ENCODE data around the gene NAT16.
"Not testable (repeated sequence)": the region's sequence is repeated elsewhere in the genome, so short reads cannot be mapped to it uniquely, and the experiment has no call there.

NAT16 gene

DNA sequence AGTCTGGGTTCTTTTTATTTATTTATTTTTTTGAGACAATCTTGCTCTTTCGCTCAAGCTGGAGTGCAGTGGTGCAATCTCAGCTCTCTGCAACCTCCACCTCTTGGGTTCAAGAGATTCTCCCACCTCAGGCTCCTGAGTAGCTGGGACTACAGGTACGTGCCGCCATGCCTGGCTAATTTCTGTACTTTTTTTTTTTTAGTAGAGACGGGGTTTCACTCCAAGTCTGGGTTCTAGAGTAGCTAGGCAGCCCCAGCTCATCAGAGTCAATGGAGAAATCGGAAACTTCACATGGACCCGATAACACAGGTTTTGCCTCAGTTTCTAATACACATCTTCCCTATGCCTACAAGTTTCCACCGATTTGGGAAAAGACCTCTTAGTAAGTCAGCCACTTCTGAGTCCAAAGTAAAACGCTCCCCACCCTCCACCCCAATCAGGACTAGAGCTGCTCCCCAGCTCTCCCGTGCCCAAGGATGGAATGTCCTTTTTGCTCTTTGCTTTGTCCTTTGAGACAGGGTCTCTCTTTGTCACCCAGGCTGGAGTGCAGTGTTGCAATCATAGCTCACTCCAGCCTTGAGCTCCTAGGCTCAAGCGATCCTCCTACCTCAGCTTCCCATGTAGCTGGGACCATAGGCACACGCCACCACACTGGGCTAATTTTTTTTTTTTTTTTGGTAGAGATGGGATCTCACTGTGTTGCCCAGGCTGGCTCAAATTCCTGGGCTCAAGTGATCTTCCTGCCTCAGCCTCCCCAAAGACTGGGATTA lies 57.0 kb downstream of the NAT16 start:
- Histone ChIP-seq H3K4me2 (ENCODE audit: low read length) (no peak overlapping the region), H3K4me3 (ENCODE audit: low read length) (no peak overlapping the region), H4K20me1 (ENCODE audit: control insufficient read depth, insufficient read depth, low read depth, low read length) (no peaks in the 10 kb centered on the region), H3K27me3 (ENCODE audit: control insufficient read depth, low read length) (peaks cover 56% of the 10 kb centered on the region), H3K36me3 (ENCODE audit: control insufficient read depth, low read length) (no peaks in the 10 kb centered on the region), H3K9me2 (replicated peaks; ENCODE audit: control insufficient read depth, low read length) (no peaks in the 10 kb centered on the region), H3K4me1 (ENCODE audit: control insufficient read depth, low read length) (peaks cover 14% of the 10 kb centered on the region), H3K27ac (ENCODE audit: low read depth, low read length) (no peak overlapping the region), H3K79me2 (ENCODE audit: control insufficient read depth, low read length) (no peaks in the 10 kb centered on the region), H3K9me3 (ENCODE audit: control insufficient read depth, insufficient read depth, low read length) (no peaks in the 10 kb centered on the region), H3F3A (ENCODE audit: control insufficient read depth, insufficient read depth) (no peaks in the 10 kb centered on the region)
- no peak for TF ChIP-seq EZH2phosphoT487 (IDR thresholded peaks at IDR 0.05; ENCODE audit: borderline replicate concordance, low read length)
- TF ChIP-seq, protein P1, sequence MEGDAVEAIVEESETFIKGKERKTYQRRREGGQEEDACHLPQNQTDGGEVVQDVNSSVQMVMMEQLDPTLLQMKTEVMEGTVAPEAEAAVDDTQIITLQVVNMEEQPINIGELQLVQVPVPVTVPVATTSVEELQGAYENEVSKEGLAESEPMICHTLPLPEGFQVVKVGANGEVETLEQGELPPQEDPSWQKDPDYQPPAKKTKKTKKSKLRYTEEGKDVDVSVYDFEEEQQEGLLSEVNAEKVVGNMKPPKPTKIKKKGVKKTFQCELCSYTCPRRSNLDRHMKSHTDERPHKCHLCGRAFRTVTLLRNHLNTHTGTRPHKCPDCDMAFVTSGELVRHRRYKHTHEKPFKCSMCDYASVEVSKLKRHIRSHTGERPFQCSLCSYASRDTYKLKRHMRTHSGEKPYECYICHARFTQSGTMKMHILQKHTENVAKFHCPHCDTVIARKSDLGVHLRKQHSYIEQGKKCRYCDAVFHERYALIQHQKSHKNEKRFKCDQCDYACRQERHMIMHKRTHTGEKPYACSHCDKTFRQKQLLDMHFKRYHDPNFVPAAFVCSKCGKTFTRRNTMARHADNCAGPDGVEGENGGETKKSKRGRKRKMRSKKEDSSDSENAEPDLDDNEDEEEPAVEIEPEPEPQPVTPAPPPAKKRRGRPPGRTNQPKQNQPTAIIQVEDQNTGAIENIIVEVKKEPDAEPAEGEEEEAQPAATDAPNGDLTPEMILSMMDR (IDR thresholded peaks at IDR 0.05; ENCODE audit: low read depth, low read length, poor library complexity, severe bottlenecking), result no peak

DNA sequence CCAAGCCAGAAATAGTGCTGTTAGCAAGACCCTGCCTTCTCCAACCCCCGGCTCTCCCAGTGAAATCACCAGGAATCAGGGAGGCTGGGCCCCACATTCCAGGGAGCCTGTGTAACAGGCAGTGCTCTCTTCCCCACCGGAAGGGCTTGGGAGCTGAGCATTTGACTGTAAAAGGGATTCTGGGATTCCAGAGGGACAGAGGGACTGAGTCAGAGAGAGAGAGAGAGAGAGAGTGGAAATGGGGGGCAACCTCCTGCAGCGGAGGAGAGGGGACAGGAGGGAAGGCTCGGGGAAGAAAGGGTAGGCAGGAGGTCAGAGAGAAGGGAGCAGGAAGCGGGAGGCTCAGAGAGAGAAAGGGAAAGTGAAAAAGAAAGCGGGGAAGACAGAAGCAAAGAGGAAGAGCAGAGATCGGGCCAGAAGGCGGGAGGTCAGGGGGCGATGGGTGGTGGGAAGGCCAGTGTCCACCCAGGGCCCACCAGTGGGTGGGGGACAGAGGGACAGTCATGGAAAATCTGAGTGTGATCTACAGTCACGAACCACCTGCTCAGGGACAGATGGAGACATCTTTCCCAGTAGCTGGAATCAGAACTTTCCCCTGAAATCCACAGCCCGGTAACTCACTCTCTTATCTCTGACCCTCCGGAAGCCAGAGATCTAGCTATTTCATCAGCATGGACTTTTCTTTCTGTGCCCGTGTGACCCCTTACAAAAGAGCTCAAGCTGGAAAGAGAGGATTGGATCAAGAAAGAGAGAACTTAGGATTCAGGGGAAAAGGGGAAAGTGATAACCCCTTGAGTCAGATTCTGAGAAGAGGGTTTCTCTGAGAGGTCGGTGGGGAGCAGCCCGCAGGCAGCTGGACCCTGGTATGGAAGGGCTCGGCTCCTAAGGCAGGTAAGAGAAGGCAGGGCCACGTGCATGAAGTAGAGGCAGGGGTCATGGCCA lies 57.8 kb downstream of the NAT16 start:
- Histone ChIP-seq H3F3A (ENCODE audit: control insufficient read depth, insufficient read depth) (no peaks in the 10 kb centered on the region), H3K9me2 (replicated peaks; ENCODE audit: control insufficient read depth, low read length) (no peaks in the 10 kb centered on the region), H3K27me3 (ENCODE audit: control insufficient read depth, low read length) (peaks cover 49% of the 10 kb centered on the region), H3K4me3 (ENCODE audit: low read length) (no peak overlapping the region), H3K27ac (ENCODE audit: low read depth, low read length) (no peak overlapping the region), H3K79me2 (ENCODE audit: control insufficient read depth, low read length) (no peaks in the 10 kb centered on the region), H3K36me3 (ENCODE audit: control insufficient read depth, low read length) (no peaks in the 10 kb centered on the region), H3K4me2 (ENCODE audit: low read length) (no peak overlapping the region), H4K20me1 (ENCODE audit: control insufficient read depth, insufficient read depth, low read depth, low read length) (no peaks in the 10 kb centered on the region), H3K9me3 (ENCODE audit: control insufficient read depth, insufficient read depth, low read length) (no peaks in the 10 kb centered on the region), H3K4me1 (ENCODE audit: control insufficient read depth, low read length) (peaks cover 8% of the 10 kb centered on the region)
- TF ChIP-seq, protein P1 (IDR thresholded peaks at IDR 0.05; ENCODE audit: low read depth, low read length, poor library complexity, severe bottlenecking), result no peak
- no peak for TF ChIP-seq EZH2phosphoT487 (IDR thresholded peaks at IDR 0.05; ENCODE audit: borderline replicate concordance, low read length)

DNA sequence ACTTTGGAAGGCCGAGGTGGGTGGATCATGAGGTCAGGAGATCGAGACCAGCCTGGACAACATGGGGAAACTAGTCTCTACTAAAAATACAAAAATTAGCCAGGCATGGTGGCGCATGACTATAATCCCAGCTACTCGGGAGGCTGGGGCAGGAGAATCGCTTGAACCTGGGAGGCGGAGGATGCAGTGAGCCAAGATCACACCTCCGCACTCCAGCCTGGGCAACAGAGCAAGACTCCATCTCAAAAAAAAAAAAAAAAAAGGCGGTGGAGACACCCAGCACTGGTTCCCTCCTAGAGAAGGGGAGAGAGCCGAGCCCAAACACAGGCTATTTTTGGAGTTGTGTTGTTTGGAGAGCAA lies 58.5 kb downstream of the NAT16 start:
- H4K20me1 ChIP-seq (ENCODE audit: control insufficient read depth, insufficient read depth, low read depth, low read length); H3K4me1 ChIP-seq (ENCODE audit: control insufficient read depth, low read length); H3K9me3 ChIP-seq (ENCODE audit: control insufficient read depth, insufficient read depth, low read length); H3F3A ChIP-seq (ENCODE audit: control insufficient read depth, insufficient read depth); H3K27ac ChIP-seq (ENCODE audit: low read depth, low read length); H3K4me3 ChIP-seq (ENCODE audit: low read length); H3K79me2 ChIP-seq (ENCODE audit: control insufficient read depth, low read length); H3K36me3 ChIP-seq (ENCODE audit: control insufficient read depth, low read length); H3K4me2 ChIP-seq (ENCODE audit: low read length); H3K9me2 ChIP-seq (replicated peaks; ENCODE audit: control insufficient read depth, low read length): not testable (repeated sequence)
- peaks cover 43% of the 10 kb centered on the region for H3K27me3 ChIP-seq (ENCODE audit: control insufficient read depth, low read length)

Data from DOHH2 (cell line).